Type B pancreatic cell (in vitro differentiated cells): ENCODE data around the gene R3HDM2. TPM values are rescaled to one million over a fixed set of nuclear protein-coding genes. Genes with fewer than 3 reads are reported as not detected.

ENCODE experiments used
- DNase-seq: peaks from one replicate; pipeline ENCODE4 v3.0.0; 2021; ENCODE audit warnings: mixed read lengths; ENCODE audit not compliant: unreplicated experiment; ENCODE audit errors: extremely low spot score
- H3K27ac Mint-ChIP-seq: 2 replicates; pipeline ENCODE4 v1.8.0; 2021; ENCODE audit warnings: mild to moderate bottlenecking, mixed read lengths
- H3K27me3 Mint-ChIP-seq: 2 replicates; pipeline ENCODE4 v1.8.0; 2021; ENCODE audit warnings: mixed read lengths
- H3K36me3 Mint-ChIP-seq: 2 replicates; pipeline ENCODE4 v1.8.0; 2021; ENCODE audit warnings: mixed read lengths
- H3K4me1 Mint-ChIP-seq: one replicate; pipeline ENCODE4 v1.8.0; 2021; ENCODE audit warnings: mixed read lengths; ENCODE audit not compliant: unreplicated experiment
- H3K4me3 Mint-ChIP-seq: 2 replicates; pipeline ENCODE4 v1.8.0; 2021; ENCODE audit warnings: mild to moderate bottlenecking, mixed read lengths
- H3K9me3 Mint-ChIP-seq: 2 replicates; pipeline ENCODE4 v1.8.0; 2021; ENCODE audit warnings: mixed read lengths
- total RNA-seq: library from RNA; stranded (reverse); gene quantifications from 2 replicates; pipeline ENCODE4 v1.2.1, GENCODE V29; 2021; ENCODE audit warnings: low replicate concordance
- TF ChIP-seq, protein P1 (sequence below): fragments of 200-600 bp; sonication (generic); conservative IDR thresholded peaks from 2 replicates; pipeline ENCODE4 v1.5.0; 2021; ENCODE audit warnings: antibody characterized with exemption, mild to moderate bottlenecking

R3HDM2 gene
- total RNA-seq, 1 donor from 2014 or later: 59.0 TPM

DNA sequence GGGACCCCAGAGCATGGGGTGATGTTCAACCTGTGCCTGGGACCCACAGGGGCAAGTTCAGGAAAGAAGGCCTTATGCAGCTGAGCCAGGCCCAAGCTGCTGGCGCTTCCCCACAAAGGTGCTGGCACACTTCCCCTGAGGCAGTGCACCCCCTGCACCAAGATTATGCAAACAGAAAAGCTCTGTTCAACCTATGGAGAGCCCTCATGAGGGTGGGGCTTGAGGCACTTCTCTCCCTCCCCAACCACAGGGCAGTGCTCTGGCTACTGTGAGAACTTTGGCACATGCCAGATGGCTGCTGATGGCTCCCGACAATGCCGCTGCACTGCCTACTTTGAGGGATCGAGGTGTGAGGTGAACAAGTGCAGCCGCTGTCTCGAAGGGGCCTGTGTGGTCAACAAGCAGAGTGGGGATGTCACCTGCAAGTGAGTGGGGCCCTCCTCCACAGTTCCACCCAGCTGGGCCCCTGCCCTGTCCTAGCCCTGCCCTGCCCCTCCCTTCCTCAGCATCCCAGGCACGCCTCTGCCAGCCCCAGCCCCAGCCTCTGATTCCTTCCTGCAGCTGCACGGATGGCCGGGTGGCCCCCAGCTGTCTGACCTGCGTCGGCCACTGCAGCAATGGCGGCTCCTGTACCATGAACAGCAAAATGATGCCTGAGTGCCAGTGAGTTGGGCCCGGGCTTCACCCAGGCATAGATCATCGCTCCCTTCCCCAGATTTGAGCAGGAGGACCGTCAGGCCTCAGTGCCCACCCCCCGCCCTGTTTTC is 219.7 kb downstream of the R3HDM2 start:
- H3K36me3 Mint-ChIP-seq: no peaks in the 10 kb centered on the region

DNA sequence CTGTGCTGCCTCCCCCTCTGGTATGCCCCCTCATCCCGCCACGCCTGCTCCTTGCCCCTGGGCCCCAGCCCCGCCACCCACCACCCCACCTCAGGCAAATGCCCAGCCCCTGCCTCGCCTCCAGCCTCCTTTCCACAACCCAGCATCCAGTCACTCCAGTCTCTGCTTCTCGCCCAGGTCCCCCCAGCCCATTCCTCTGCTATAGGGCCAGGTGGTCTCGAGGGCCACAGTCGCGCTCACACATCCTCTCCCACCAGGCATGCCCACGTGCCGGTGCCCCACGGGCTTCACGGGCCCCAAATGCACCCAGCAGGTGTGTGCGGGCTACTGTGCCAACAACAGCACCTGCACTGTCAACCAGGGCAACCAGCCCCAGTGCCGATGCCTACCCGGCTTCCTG is 220.4 kb downstream of the R3HDM2 start:
- Mint-ChIP-seq H3K27ac (no peak overlapping the region), H3K4me1 (peaks cover 22% of the 10 kb centered on the region), H3K27me3 (peaks cover 22% of the 10 kb centered on the region), H3K4me3 (no peak overlapping the region), H3K36me3 (no peaks in the 10 kb centered on the region), H3K9me3 (no peaks in the 10 kb centered on the region)
- TF ChIP-seq, protein P1, sequence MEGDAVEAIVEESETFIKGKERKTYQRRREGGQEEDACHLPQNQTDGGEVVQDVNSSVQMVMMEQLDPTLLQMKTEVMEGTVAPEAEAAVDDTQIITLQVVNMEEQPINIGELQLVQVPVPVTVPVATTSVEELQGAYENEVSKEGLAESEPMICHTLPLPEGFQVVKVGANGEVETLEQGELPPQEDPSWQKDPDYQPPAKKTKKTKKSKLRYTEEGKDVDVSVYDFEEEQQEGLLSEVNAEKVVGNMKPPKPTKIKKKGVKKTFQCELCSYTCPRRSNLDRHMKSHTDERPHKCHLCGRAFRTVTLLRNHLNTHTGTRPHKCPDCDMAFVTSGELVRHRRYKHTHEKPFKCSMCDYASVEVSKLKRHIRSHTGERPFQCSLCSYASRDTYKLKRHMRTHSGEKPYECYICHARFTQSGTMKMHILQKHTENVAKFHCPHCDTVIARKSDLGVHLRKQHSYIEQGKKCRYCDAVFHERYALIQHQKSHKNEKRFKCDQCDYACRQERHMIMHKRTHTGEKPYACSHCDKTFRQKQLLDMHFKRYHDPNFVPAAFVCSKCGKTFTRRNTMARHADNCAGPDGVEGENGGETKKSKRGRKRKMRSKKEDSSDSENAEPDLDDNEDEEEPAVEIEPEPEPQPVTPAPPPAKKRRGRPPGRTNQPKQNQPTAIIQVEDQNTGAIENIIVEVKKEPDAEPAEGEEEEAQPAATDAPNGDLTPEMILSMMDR: no peak
- DNase-seq: no peak

More for the DNA sequence above, 219.7 kb downstream of the R3HDM2 start:
- DNase-seq: no peak
- H3K27ac Mint-ChIP-seq: no peak overlapping the region
- peaks cover 27% of the 10 kb centered on the region for H3K4me1 Mint-ChIP-seq
- no peak overlapping the region for H3K4me3 Mint-ChIP-seq
- H3K27me3 Mint-ChIP-seq: peaks cover 28% of the 10 kb centered on the region
- H3K9me3 Mint-ChIP-seq: no peaks in the 10 kb centered on the region
- TF ChIP-seq, protein P1: no peak

DNA sequence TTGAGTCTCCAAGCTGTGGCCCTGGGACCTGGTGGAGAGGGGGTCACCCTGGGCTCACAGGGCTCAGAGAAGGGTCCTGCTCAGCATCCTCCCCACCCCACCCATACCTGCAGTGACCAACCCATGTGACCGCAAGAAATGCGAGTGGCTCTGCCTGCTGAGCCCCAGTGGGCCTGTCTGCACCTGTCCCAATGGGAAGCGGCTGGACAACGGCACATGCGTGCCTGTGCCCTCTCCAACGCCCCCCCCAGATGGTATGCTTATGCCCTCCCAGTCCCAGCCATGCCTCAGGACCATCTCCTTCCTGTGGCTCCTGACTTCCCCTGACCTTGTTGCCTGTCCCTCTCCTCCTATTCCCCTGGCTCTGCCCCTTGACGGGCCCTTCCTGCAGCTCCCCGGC is 220.9 kb downstream of the R3HDM2 start:
- no peaks in the 10 kb centered on the region for H3K9me3 Mint-ChIP-seq

DNA sequence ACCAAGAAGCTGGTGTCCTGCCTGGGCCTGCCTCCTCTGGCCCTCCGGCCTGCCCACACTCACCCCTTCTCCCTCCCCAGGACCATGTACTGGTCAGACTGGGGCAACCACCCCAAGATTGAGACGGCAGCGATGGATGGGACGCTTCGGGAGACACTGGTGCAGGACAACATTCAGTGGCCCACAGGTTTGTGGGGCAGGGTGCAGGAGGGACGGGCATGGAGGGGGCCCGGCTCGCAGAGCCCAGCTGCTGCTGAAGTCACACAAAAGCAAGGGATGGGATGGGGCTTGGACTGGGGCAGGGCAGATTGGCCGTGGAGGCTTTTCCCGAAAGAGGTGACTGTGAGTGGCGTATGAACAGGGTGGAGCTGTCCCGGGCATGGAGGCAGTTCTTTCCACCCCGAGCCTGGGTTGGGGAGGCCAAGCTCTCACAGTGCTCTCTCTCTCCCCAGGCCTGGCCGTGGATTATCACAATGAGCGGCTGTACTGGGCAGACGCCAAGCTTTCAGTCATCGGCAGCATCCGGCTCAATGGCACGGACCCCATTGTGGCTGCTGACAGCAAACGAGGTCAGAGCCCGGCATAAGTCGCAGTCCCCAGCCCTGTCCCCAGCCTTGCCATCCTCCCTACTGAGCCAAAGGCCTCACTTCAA is 222.1 kb downstream of the R3HDM2 start:
- no peaks in the 10 kb centered on the region for H3K9me3 Mint-ChIP-seq
- H3K27me3 Mint-ChIP-seq: peaks cover 5% of the 10 kb centered on the region
- no peak overlapping the region for H3K27ac Mint-ChIP-seq
- DNase-seq: no peak
- TF ChIP-seq, protein P1: no peak
- peaks cover 7% of the 10 kb centered on the region for H3K4me1 Mint-ChIP-seq
- no peaks in the 10 kb centered on the region for H3K36me3 Mint-ChIP-seq
- H3K4me3 Mint-ChIP-seq: no peak overlapping the region

More for the DNA sequence above, 220.9 kb downstream of the R3HDM2 start:
- DNase-seq: no peak
- Mint-ChIP-seq H3K27ac (no peak overlapping the region), H3K27me3 (peaks cover 16% of the 10 kb centered on the region), H3K36me3 (no peaks in the 10 kb centered on the region), H3K4me3 (no peak overlapping the region), H3K4me1 (peaks cover 18% of the 10 kb centered on the region)
- TF ChIP-seq, protein P1: no peak

DNA sequence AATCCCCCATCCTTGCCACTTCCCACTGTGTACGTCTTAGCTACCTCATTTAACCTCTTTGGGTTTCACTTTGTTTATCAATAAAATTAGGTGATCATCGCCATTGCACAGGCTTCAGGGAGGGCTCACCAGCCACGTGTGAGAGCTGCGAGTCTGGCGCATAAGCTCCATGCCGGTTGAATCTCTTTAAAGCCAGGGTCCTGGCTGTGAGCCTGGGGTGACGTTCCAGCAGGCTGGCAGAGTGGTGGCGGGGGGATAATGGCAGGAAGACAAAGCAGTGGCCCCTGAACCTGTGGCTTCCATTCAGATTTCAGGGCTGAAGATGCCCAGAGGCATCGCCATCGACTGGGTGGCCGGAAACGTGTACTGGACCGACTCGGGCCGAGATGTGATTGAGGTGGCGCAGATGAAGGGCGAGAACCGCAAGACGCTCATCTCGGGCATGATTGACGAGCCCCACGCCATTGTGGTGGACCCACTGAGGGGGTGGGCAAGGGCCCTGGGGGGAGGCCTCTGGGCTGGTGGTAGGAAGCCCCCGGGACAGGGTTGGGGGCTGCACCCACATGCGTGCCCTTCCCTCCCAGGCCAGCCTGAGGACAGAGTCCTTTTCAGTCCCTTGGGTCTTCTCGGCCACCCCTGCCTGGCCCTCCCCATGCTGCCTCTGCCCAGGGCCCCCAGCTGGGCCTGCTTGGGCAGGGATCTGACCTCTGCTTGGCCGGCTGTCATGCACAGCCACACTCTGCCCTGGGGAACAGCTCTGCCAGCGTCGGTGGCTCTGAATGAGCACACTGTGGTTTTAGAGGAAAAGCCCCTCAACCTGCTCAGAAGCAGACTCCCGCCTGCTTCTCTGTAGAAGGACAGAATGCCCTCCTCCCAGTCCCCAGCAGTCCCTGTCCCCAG is 222.9 kb downstream of the R3HDM2 start:
- Mint-ChIP-seq H3K27ac (no peak overlapping the region), H3K4me1 (no peaks in the 10 kb centered on the region), H3K9me3 (no peaks in the 10 kb centered on the region), H3K36me3 (no peaks in the 10 kb centered on the region), H3K27me3 (no peaks in the 10 kb centered on the region), H3K4me3 (no peak overlapping the region)
- TF ChIP-seq, protein P1: no peak
- no peak for DNase-seq
